Endothelial cell of umbilical vein (primary cell): ENCODE results near the gene LRIG1. TPM values are rescaled to one million over a fixed set of nuclear protein-coding genes. Genes with fewer than 3 reads are reported as not detected.

Source experiments
- BruUV-seq: library from RNA; stranded (reverse); fragments of 400-500 nt; replicated peaks from 2 replicates; lab custom pipeline; 2021; lab: Mats Ljungman, UMichigan
- CTCF ChIA-PET: fragments of 300-600, 350-600 bp; sonication (Branson Sonifier 250); formaldehyde crosslinking; loops from one replicate; lab custom pipeline; 2021; ENCODE audit warnings: antibody characterized with exemption, inconsistent platforms; lab: Charles Lee
- POLR2A ChIA-PET: fragments of 300-600, 350-600 bp; sonication (Branson Sonifier 250); formaldehyde crosslinking; loops from one replicate; lab custom pipeline; 2021; ENCODE audit warnings: antibody characterized with exemption, inconsistent platforms; lab: Charles Lee
- DNase-seq: peaks from one replicate; pipeline ENCODE4 v3.0.0-alpha.2; 2011; ENCODE audit warnings: low read depth, low spot score
- FAIRE-seq: peaks from 2 replicates; lab custom pipeline; 2011; peaks lifted over from hg19 to GRCh38; lab: Jason Lieb, UNC
- H2AFZ ChIP-seq: 2 replicates; pipeline ENCODE4 v1.6.0; 2012; ENCODE audit warnings: low read depth, low read length, control low read depth, inconsistent platforms
- H3K27ac ChIP-seq: 2 replicates; pipeline ENCODE4 v1.5.1; 2011; ENCODE audit warnings: low read depth, mild to moderate bottlenecking, control low read depth, low read length, moderate library complexity; ENCODE audit not compliant: insufficient read depth
- H3K27me3 ChIP-seq, 2 experiments: 2 replicates each; pipeline versions ENCODE4 v1.6.0 to v1.6.1; 2011; ENCODE audit warnings: low read length in 2 of 2, mixed read lengths in 1 of 2; ENCODE audit not compliant: control insufficient read depth in 2 of 2, insufficient read depth in 2 of 2
- H3K36me3 ChIP-seq, 2 experiments: 2 replicates in 1 of 2; 3 replicates in 1 of 2; pipeline ENCODE4 v1.5.1; 2011; ENCODE audit warnings: low read length in 2 of 2, mild to moderate bottlenecking in 1 of 2, moderate library complexity in 1 of 2; ENCODE audit not compliant: control insufficient read depth in 2 of 2, insufficient read depth in 2 of 2; ENCODE audit errors: extremely low read depth in 1 of 2
- H3K4me1 ChIP-seq: 3 replicates; pipeline ENCODE4 v1.5.1; 2011; ENCODE audit warnings: mild to moderate bottlenecking, low read length; ENCODE audit not compliant: control insufficient read depth, insufficient read depth; ENCODE audit errors: extremely low read depth
- H3K4me2 ChIP-seq: 2 replicates; pipeline ENCODE4 v1.6.1; 2011; ENCODE audit warnings: low read length, control low read depth, mixed read lengths; ENCODE audit not compliant: insufficient read depth
- H3K4me3 ChIP-seq, 3 experiments: fragments of 200-600 bp in 1 of 3; sonication (generic), shearing (Covaris generic) in 1 of 3; replicated peaks in 1 of 3; 2 replicates each; pipeline ENCODE4 v1.5.1; 2011 to 2016; ENCODE audit warnings: control low read depth in 3 of 3, low read length in 3 of 3, mild to moderate bottlenecking in 2 of 3, inconsistent platforms in 1 of 3, low read depth in 1 of 3, moderate library complexity in 1 of 3; ENCODE audit not compliant: insufficient read depth in 1 of 3
- H3K79me2 ChIP-seq: 2 replicates; pipeline ENCODE4 v1.6.0; 2012; ENCODE audit warnings: low read length, inconsistent platforms; ENCODE audit not compliant: control insufficient read depth, insufficient read depth
- H3K9ac ChIP-seq: replicated peaks from 2 replicates; pipeline ENCODE3; 2011; ENCODE audit warnings: low read length, control low read depth; ENCODE audit not compliant: insufficient read depth; ENCODE audit errors: extremely low read depth
- H3K9me1 ChIP-seq: replicated peaks from 3 replicates; pipeline ENCODE4 v1.6.0; 2011; ENCODE audit warnings: mild to moderate bottlenecking, low read length; ENCODE audit not compliant: control insufficient read depth, insufficient read depth; ENCODE audit errors: extremely low read depth
- H3K9me3 ChIP-seq: replicated peaks from 2 replicates; pipeline ENCODE4 v1.5.1; 2012; ENCODE audit warnings: low read length, inconsistent platforms; ENCODE audit not compliant: control insufficient read depth, insufficient read depth
- H4K20me1 ChIP-seq: replicated peaks from 2 replicates; pipeline ENCODE3; 2011; ENCODE audit warnings: mild to moderate bottlenecking, low read length; ENCODE audit not compliant: control insufficient read depth, insufficient read depth; ENCODE audit errors: extremely low read depth
- CTCF ChIP-seq, 2 donors: IDR thresholded peaks; 1 replicate in 1 of 2; 2 replicates in 1 of 2; pipeline ENCODE4 v1.5.1; 2011; ENCODE audit warnings: low read length in 2 of 2, mild to moderate bottlenecking in 2 of 2, moderate library complexity in 2 of 2, control low read depth in 1 of 2, inconsistent platforms in 1 of 2, low read depth in 1 of 2; ENCODE audit not compliant: insufficient read depth in 1 of 2; ENCODE audit errors: extremely low read depth in 1 of 2
- EZH2 ChIP-seq: IDR thresholded peaks from 2 replicates; pipeline ENCODE4 v1.6.1; 2012; ENCODE audit warnings: borderline replicate concordance, low read depth, mild to moderate bottlenecking, moderate library complexity, low read length, inconsistent platforms; ENCODE audit not compliant: severe bottlenecking
- FOS ChIP-seq: IDR thresholded peaks from 2 replicates; pipeline ENCODE4 v1.6.1; 2011; ENCODE audit warnings: mild to moderate bottlenecking, low read length, moderate library complexity, borderline replicate concordance; ENCODE audit not compliant: insufficient read depth
- GATA2 ChIP-seq: IDR thresholded peaks from 2 replicates; pipeline ENCODE4 v1.7.0; 2011; ENCODE audit warnings: low read depth, mild to moderate bottlenecking, moderate library complexity, mixed read lengths, low read length; ENCODE audit not compliant: insufficient read length, insufficient read depth
- JUN ChIP-seq: IDR thresholded peaks from 2 replicates; pipeline ENCODE4 v1.6.1; 2011; ENCODE audit warnings: borderline replicate concordance, low read depth; ENCODE audit not compliant: insufficient read length, insufficient read depth
- MAX ChIP-seq: IDR thresholded peaks from 2 replicates; pipeline ENCODE4 v1.6.1; 2011; ENCODE audit not compliant: insufficient read depth, insufficient read length
- MYC ChIP-seq: IDR thresholded peaks from one replicate; pipeline ENCODE4 v1.6.1; 2011; ENCODE audit warnings: mild to moderate bottlenecking, low read depth, low read length
- POLR2A ChIP-seq: IDR thresholded peaks from 2 replicates; pipeline ENCODE4 v1.6.1; 2012; ENCODE audit warnings: low read depth, mild to moderate bottlenecking, control low read depth, low read length
- POLR2AphosphoS5 ChIP-seq: IDR thresholded peaks from 2 replicates; pipeline ENCODE4 v1.6.1; 2012; ENCODE audit warnings: low read depth, mild to moderate bottlenecking, control low read depth, low read length, moderate library complexity; ENCODE audit not compliant: insufficient read depth
- dilution Hi-C: fragments of 300-500 bp; cut with MboI; formaldehyde crosslinking; loops from one replicate; pipeline ENCODE4 v1.15.0; 2019; ENCODE audit warnings: low sequenced_read_pairs; ENCODE audit not compliant: extremely low pct_ligation_motif_present
- intact Hi-C: fragments of 100-400 bp; cut with micrococcal nuclease; formaldehyde crosslinking; loops from one replicate; pipeline ENCODE4 v1.10.0; 2022
- polyA plus RNA-seq, 4 experiments: library from polyadenylated mRNA; depleted of rRNA in 3 of 4; stranded (reverse) in 3 of 4; unstranded in 1 of 4; fragments of >200 nt; gene quantifications; 2 replicates each; pipeline versions ENCODE4 v1.2.1 to v1.2.3, GENCODE V29; 2011 to 2012; ENCODE audit warnings: missing spikeins in 1 of 4
- total RNA-seq: library from RNA; stranded (reverse); gene quantifications from 2 replicates; pipeline ENCODE4 v1.2.3, GENCODE V29; 2021

The LRIG1 gene
- total and polyA plus RNA-seq, 2 donors (not counting 3 experiments of a cell fraction or from before 2014, with no cell fraction given), result 50.3 to 52.2 TPM

GRCh38 chr3:66492672-66493071 is 8.2 kb downstream of the LRIG1 start:
- H4K20me1 ChIP-seq, result no peaks in the 10 kb centered on the region
- peaks cover 54% of the 10 kb centered on the region for H3K79me2 ChIP-seq
- dilution Hi-C loops (no loop called here), intact Hi-C loops (loop anchor here (1.0 kb wide), 1 partner anchor 11 kb away; no protein-coding TSS in a partner anchor)
- peak overlapping the region; percentile 4 for H3K27ac ChIP-seq
- H3K36me3 ChIP-seq, result no peaks in the 10 kb centered on the region
- DNase-seq (peak; percentile 91), FAIRE-seq (no peak)
- ChIA-PET POLR2A (no interaction called here), CTCF (interaction anchor here (1.1 to 2.1 kb wide), 3 partner anchors 9 to 138 kb away, joined by 3 to 11 read pairs (median 6); no protein-coding TSS in a partner anchor)
- H3K4me1 ChIP-seq, result peaks cover 33% of the 10 kb centered on the region
- no peak overlapping the region for H3K9ac ChIP-seq
- no peaks in the 10 kb centered on the region for H3K9me3 ChIP-seq
- H2AFZ ChIP-seq, result no peak overlapping the region
- H3K4me3 ChIP-seq, result no peak overlapping the region
- no peak for TF ChIP-seq JUN
- no peak for TF ChIP-seq MYC
- H3K4me2 ChIP-seq, result peak overlapping the region; percentile 23
- no TSS peak for BruUV-seq
- H3K27me3 ChIP-seq, result no peaks in the 10 kb centered on the region
- peaks cover 2% of the 10 kb centered on the region for H3K9me1 ChIP-seq

GRCh38 chr3:66492071-66492470 is 8.8 kb downstream of the LRIG1 start:
- no peak for TF ChIP-seq MYC
- no peak for TF ChIP-seq POLR2A
- TF ChIP-seq GATA2, result no peak
- no peak for TF ChIP-seq MAX
- TF ChIP-seq POLR2AphosphoS5, result no peak
- TF ChIP-seq EZH2, result no peak
- TF ChIP-seq FOS, result no peak
- no peak for TF ChIP-seq CTCF (IDR thresholded peaks at IDR 0.05; ENCODE audit: extremely low read depth in 1 of 2, insufficient read depth in 1 of 2, low read depth in 1 of 2, low read length in 2 of 2)
- no peak for TF ChIP-seq JUN
- ChIA-PET POLR2A (no interaction called here), CTCF (interaction anchor here (1.1 to 2.1 kb wide), 6 partner anchors 9 to 137 kb away, joined by 3 to 11 read pairs (median 4); no protein-coding TSS in a partner anchor)
- H3K4me1 ChIP-seq, result peaks cover 33% of the 10 kb centered on the region
- no peaks in the 10 kb centered on the region for H3K27me3 ChIP-seq
- H2AFZ ChIP-seq, result no peak overlapping the region
- H3K9ac ChIP-seq, result no peak overlapping the region
- H3K36me3 ChIP-seq, result no peaks in the 10 kb centered on the region
- H3K9me1 ChIP-seq, result peaks cover 2% of the 10 kb centered on the region
- intact Hi-C loops, result loop anchor here (1.0 kb wide), 1 partner anchor 11 kb away; no protein-coding TSS in a partner anchor
- dilution Hi-C loops, result no loop called here
- no peaks in the 10 kb centered on the region for H4K20me1 ChIP-seq
- H3K27ac ChIP-seq, result no peak overlapping the region
- BruUV-seq, result no TSS peak
- FAIRE-seq, result no peak
- H3K9me3 ChIP-seq, result no peaks in the 10 kb centered on the region
- H3K79me2 ChIP-seq, result peaks cover 56% of the 10 kb centered on the region
- peak overlapping the region; percentile 23 for H3K4me2 ChIP-seq
- DNase-seq, result no peak
- H3K4me3 ChIP-seq, result no peak overlapping the region
